GM12878 (cell line): ENCODE data around the gene SORL1. TPM values are rescaled to one million over a fixed set of nuclear protein-coding genes. Genes with fewer than 3 reads are reported as not detected.
A peak's percentile ranks its signal among the peaks of the same experiment; 100 is the strongest.

Source experiments
- ATAC-seq: fragments of 200-7000 bp; cut with Tn5 transposase; 3 replicates; pipeline ENCODE4 v1.9.1; 2020; ENCODE audit warnings: mild to moderate bottlenecking, moderate library complexity
- BruUV-seq: library from RNA; stranded (reverse); fragments of 400-500 nt; replicated peaks from 2 replicates; lab custom pipeline; 2021; lab: Mats Ljungman, UMichigan
- CTCF ChIA-PET: fragments of 300-600 bp; sonication (Branson Sonifier 250); formaldehyde crosslinking; extraction: SDS; loops from one replicate; lab custom pipeline; 2021; ENCODE audit warnings: inconsistent platforms; lab: Yijun Ruan, JAX
- POLR2A ChIA-PET: fragments of 350-600 bp; formaldehyde crosslinking; extraction: SDS; loops from one replicate; lab custom pipeline; 2021; ENCODE audit warnings: inconsistent platforms; lab: Charles Lee
- RAD21 ChIA-PET: fragments of 300-600 bp; sonication (Branson Sonifier 250); formaldehyde crosslinking; loops from one replicate; lab custom pipeline; 2023; ENCODE audit warnings: antibody characterized with exemption; ENCODE audit not compliant: unreplicated experiment; lab: Charles Lee
- SMC1A ChIA-PET: fragments of 300-600 bp; sonication (Branson Sonifier 250); formaldehyde crosslinking; loops from one replicate; lab custom pipeline; 2023; ENCODE audit not compliant: unreplicated experiment, uncharacterized antibody; lab: Charles Lee
- DNase-seq: peaks from one replicate; pipeline ENCODE4 v3.0.0-alpha.2; 2011; ENCODE audit warnings: low read depth, low spot score
- FAIRE-seq: peaks from 3 replicates; lab custom pipeline; 2011; peaks lifted over from hg19 to GRCh38; lab: Jason Lieb, UNC
- H2AFZ ChIP-seq: 2 replicates; pipeline ENCODE4 v1.6.0; 2011; ENCODE audit warnings: low read depth, low read length, control low read depth; ENCODE audit not compliant: control insufficient read depth
- H3K27ac ChIP-seq: 2 replicates; pipeline ENCODE4 v1.5.1; 2011; ENCODE audit warnings: control low read depth; ENCODE audit not compliant: control insufficient read depth, insufficient read depth
- H3K27me3 ChIP-seq, 2 experiments: replicated peaks in 1 of 2; 2 replicates each; pipeline versions ENCODE4 v1.6.0 to v1.6.1; 2011; ENCODE audit warnings: low read length in 1 of 2; ENCODE audit not compliant: control insufficient read depth in 2 of 2, insufficient read depth in 2 of 2
- H3K36me3 ChIP-seq, 2 experiments: 2 replicates each; pipeline ENCODE4 v1.5.1; 2011; ENCODE audit warnings: low read length in 1 of 2; ENCODE audit not compliant: control insufficient read depth in 2 of 2, insufficient read depth in 2 of 2
- H3K4me1 ChIP-seq: 2 replicates; pipeline ENCODE4 v1.6.1; 2011; ENCODE audit warnings: mild to moderate bottlenecking, low read length, moderate library complexity, mixed read lengths; ENCODE audit not compliant: control insufficient read depth, insufficient read depth
- H3K4me2 ChIP-seq: 2 replicates; pipeline ENCODE4 v1.6.0; 2011; ENCODE audit warnings: control low read depth; ENCODE audit not compliant: control insufficient read depth, insufficient read depth
- H3K4me3 ChIP-seq: fragments of 200-600 bp; sonication (generic); 2 replicates; pipeline ENCODE4 v1.5.1; 2016
- H3K79me2 ChIP-seq: 2 replicates; pipeline ENCODE4 v1.6.0; 2011; ENCODE audit warnings: low read length; ENCODE audit not compliant: control insufficient read depth, insufficient read depth
- H3K9ac ChIP-seq: 2 replicates; pipeline ENCODE4 v1.8.0; 2011; ENCODE audit warnings: low read length, control low read depth, mixed read lengths; ENCODE audit not compliant: control insufficient read depth, insufficient read depth
- H3K9me3 ChIP-seq: replicated peaks from 3 replicates; pipeline ENCODE4 v1.5.1; 2011; ENCODE audit warnings: mild to moderate bottlenecking, low read length; ENCODE audit not compliant: control insufficient read depth, insufficient read depth
- H4K20me1 ChIP-seq: 2 replicates; pipeline ENCODE4 v1.6.0; 2011; ENCODE audit not compliant: control insufficient read depth, insufficient read depth
- GATAD2B ChIP-seq: fragments of 450-650 bp; conservative IDR thresholded peaks from 2 replicates; pipeline ENCODE4 v1.6.1; 2017; ENCODE audit warnings: low read depth, mild to moderate bottlenecking, moderate library complexity
- IKZF1 ChIP-seq: fragments of 450-650 bp; conservative IDR thresholded peaks from 2 replicates; pipeline ENCODE4 v1.6.1; 2017; ENCODE audit warnings: antibody characterized with exemption, mild to moderate bottlenecking
- SMARCA5 ChIP-seq: fragments of 450-650 bp; IDR thresholded peaks from 2 replicates; pipeline ENCODE4 v1.6.1; 2017; ENCODE audit warnings: mild to moderate bottlenecking
- TCF12 ChIP-seq: IDR thresholded peaks from 2 replicates; pipeline ENCODE4 v1.6.1; 2011; ENCODE audit warnings: low read depth, mild to moderate bottlenecking, low read length
- ZNF217 ChIP-seq: fragments of 450-650 bp; IDR thresholded peaks from 2 replicates; pipeline ENCODE4 v1.6.1; 2017; ENCODE audit warnings: antibody characterized with exemption, mild to moderate bottlenecking
- WGBS: methylation state at CpG from one replicate; pipeline ENCODE4 v1.1.6; 2016; ENCODE audit warnings: low lambda C conversion rate; ENCODE audit not compliant: insufficient replicate concordance, insufficient coverage; ENCODE audit errors: missing lambda C conversion rate; 5-methylcytosine and 5-hydroxymethylcytosine counted together
- in situ Hi-C: fragments of 300-500 bp; cut with MboI; formaldehyde crosslinking; loops from 9 replicates; pipeline ENCODE4 v1.14.3; 2018; ENCODE audit warnings: mixed read lengths
- intact Hi-C: fragments of 100-400 bp; cut with micrococcal nuclease; formaldehyde crosslinking; loops from one replicate; pipeline ENCODE4 v1.14.2; 2022; ENCODE audit not compliant: unreplicated experiment
- polyA plus RNA-seq, 11 experiments: library from polyadenylated mRNA; depleted of rRNA in 4 of 11; unstranded in 6 of 11; stranded (reverse) in 5 of 11; fragments of >200 nt; fragmentation: Nextera tagmentation in 4 of 11; fragmentation: Illumina TruSeq in 1 of 11; extraction: Ambion mirVana in 4 of 11; extraction: Trizol in 1 of 11; gene quantifications; 1 replicate in 1 of 11; 2 replicates in 10 of 11; pipeline versions ENCODE4 v1.2.1 to v1.2.3, GENCODE V29; 2011 to 2016; ENCODE audit warnings: inconsistent platforms in 2 of 11, missing spikeins in 2 of 11, low read depth in 1 of 11
- total RNA-seq, 4 experiments: library from RNA; depleted of rRNA in 3 of 4; stranded (reverse); fragments of >200 nt in 3 of 4; fragmentation: Illumina TruSeq in 1 of 4; extraction: Trizol in 1 of 4; gene quantifications; 2 replicates each; pipeline versions ENCODE4 v1.2.1 to v1.2.3, GENCODE V29; 2013 to 2021
- TF ChIP-seq, protein P1 (sequence below): fragments of 450-650 bp; IDR thresholded peaks from 2 replicates; pipeline ENCODE4 v1.6.1; 2017; ENCODE audit warnings: mild to moderate bottlenecking, moderate library complexity
- TF ChIP-seq, protein P2 (sequence below): IDR thresholded peaks from 2 replicates; pipeline ENCODE4 v1.6.1; 2012; ENCODE audit warnings: low read depth, low read length, improper control_type of control experiment

The SORL1 gene
- total and polyA plus RNA-seq, 10 of the 15 experiments (the other 5 are each of a cell fraction or from before 2014, with no cell fraction given): 20.2 to 107 (median 59.9) TPM

GRCh38 chr11:121525376-121525775 lies 73.3 kb downstream of the SORL1 start:
- H3K9me3 ChIP-seq: peaks cover 34% of the 10 kb centered on the region
- no TSS peak for BruUV-seq
- H3K27ac ChIP-seq: no peak overlapping the region
- no peak overlapping the region for H2AFZ ChIP-seq
- ChIA-PET SMC1A (interaction anchor here (0.5 to 0.9 kb wide), 4 partner anchors 21 to 209 kb away, joined by 3 to 4 read pairs (median 3); no protein-coding TSS in a partner anchor), CTCF (no interaction called here), POLR2A (interaction anchor here (0.9 kb wide), 1 partner anchor 51 kb away, joined by 3 read pairs; no protein-coding TSS in a partner anchor), RAD21 (no interaction called here)
- DNase-seq: no peak
- in situ Hi-C loops: no loop called here
- no peak for FAIRE-seq
- no peak overlapping the region for H3K4me3 ChIP-seq
- no peak for ATAC-seq
- H3K9ac ChIP-seq: no peak overlapping the region
- no peaks in the 10 kb centered on the region for H4K20me1 ChIP-seq
- H3K4me2 ChIP-seq: no peak overlapping the region
- intact Hi-C loops: no loop called here
- no peaks in the 10 kb centered on the region for H3K27me3 ChIP-seq
- peaks cover 23 to 35% of the 10 kb centered on the region in 2 experiments for H3K36me3 ChIP-seq
- peaks cover 17% of the 10 kb centered on the region for H3K4me1 ChIP-seq
- TF ChIP-seq SMARCA5 (0 out of 2 replicates have a peak, but pooled peaks have one; percentile 34), ZNF217 (peak; percentile 69; the same call in 1 of the 2 replicates), GATAD2B (no peak), IKZF1 (no peak)
- TF ChIP-seq, all 136 proteins: peak for 2
- peaks cover 3% of the 10 kb centered on the region for H3K79me2 ChIP-seq

DNA sequence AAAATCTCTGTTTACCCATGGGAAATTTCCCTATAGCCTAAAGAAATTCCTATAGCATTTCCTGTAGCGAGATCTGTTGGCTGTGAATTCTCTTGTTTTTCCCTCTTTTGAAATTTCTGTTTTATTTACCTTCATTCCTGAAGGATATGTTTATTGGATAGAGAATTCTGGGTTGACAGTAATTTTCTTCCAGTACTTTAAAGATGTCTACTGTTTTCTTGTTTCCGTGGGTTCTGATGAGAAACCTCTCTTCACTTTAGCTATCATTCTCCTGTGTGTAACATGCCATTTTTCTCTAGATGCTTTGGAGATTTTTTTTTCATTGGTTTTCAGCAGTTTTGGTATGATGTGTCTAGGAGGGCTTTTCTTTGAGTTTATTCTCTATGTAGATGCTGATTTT lies 78.1 kb downstream of the SORL1 start:
- H3K4me1 ChIP-seq: peaks cover 12% of the 10 kb centered on the region
- no TSS peak for BruUV-seq
- SMC1A ChIA-PET: interaction anchor here (1.5 kb wide), 1 partner anchor 10 kb away, joined by 4 read pairs; no protein-coding TSS in a partner anchor
- POLR2A ChIA-PET: no interaction called here
- H3K36me3 ChIP-seq: peaks cover 9 to 37% of the 10 kb centered on the region in 2 experiments
- no peak overlapping the region for H3K4me3 ChIP-seq
- no peak for DNase-seq
- FAIRE-seq: no peak
- ATAC-seq: no peak
- CTCF ChIA-PET: no interaction called here
- 98% methylated on average over 2 of the region's 2 CpGs for WGBS
- H3K9me3 ChIP-seq: peaks cover 25% of the 10 kb centered on the region
- no peak overlapping the region for H3K27ac ChIP-seq
- H3K27me3 ChIP-seq: no peaks in the 10 kb centered on the region
- H3K79me2 ChIP-seq: peaks cover 6% of the 10 kb centered on the region
- H3K9ac ChIP-seq: no peak overlapping the region
- in situ Hi-C loops (no loop called here), intact Hi-C loops (no loop called here)
- RAD21 ChIA-PET: no interaction called here
- TF ChIP-seq ZNF217 (no peak), TCF12 (no peak)
- TF ChIP-seq, protein P1, sequence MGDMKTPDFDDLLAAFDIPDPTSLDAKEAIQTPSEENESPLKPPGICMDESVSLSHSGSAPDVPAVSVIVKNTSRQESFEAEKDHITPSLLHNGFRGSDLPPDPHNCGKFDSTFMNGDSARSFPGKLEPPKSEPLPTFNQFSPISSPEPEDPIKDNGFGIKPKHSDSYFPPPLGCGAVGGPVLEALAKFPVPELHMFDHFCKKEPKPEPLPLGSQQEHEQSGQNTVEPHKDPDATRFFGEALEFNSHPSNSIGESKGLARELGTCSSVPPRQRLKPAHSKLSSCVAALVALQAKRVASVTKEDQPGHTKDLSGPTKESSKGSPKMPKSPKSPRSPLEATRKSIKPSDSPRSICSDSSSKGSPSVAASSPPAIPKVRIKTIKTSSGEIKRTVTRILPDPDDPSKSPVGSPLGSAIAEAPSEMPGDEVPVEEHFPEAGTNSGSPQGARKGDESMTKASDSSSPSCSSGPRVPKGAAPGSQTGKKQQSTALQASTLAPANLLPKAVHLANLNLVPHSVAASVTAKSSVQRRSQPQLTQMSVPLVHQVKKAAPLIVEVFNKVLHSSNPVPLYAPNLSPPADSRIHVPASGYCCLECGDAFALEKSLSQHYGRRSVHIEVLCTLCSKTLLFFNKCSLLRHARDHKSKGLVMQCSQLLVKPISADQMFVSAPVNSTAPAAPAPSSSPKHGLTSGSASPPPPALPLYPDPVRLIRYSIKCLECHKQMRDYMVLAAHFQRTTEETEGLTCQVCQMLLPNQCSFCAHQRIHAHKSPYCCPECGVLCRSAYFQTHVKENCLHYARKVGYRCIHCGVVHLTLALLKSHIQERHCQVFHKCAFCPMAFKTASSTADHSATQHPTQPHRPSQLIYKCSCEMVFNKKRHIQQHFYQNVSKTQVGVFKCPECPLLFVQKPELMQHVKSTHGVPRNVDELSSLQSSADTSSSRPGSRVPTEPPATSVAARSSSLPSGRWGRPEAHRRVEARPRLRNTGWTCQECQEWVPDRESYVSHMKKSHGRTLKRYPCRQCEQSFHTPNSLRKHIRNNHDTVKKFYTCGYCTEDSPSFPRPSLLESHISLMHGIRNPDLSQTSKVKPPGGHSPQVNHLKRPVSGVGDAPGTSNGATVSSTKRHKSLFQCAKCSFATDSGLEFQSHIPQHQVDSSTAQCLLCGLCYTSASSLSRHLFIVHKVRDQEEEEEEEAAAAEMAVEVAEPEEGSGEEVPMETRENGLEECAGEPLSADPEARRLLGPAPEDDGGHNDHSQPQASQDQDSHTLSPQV: no peak
- TF ChIP-seq, protein P2, sequence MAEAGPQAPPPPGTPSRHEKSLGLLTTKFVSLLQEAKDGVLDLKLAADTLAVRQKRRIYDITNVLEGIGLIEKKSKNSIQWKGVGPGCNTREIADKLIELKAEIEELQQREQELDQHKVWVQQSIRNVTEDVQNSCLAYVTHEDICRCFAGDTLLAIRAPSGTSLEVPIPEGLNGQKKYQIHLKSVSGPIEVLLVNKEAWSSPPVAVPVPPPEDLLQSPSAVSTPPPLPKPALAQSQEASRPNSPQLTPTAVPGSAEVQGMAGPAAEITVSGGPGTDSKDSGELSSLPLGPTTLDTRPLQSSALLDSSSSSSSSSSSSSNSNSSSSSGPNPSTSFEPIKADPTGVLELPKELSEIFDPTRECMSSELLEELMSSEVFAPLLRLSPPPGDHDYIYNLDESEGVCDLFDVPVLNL: no peak
- H4K20me1 ChIP-seq: no peaks in the 10 kb centered on the region
- H3K4me2 ChIP-seq: no peak overlapping the region
- H2AFZ ChIP-seq: no peak overlapping the region
